GM19035 (cell line): Measurements from ENCODE around the gene AGAP4.
"Not testable (repeated sequence)": the region's sequence is repeated elsewhere in the genome, so short reads cannot be mapped to it uniquely, and the experiment has no call there.

Experiments used
- ATAC-seq: cut with Tn5 transposase; IDR thresholded peaks from one replicate; pipeline ENCODE4 v1.9.1; 2021; ENCODE audit not compliant: unreplicated experiment

AGAP4 gene

GRCh38 chr10:45790694-45791426 lies 56.4 kb downstream of the AGAP4 start:
- not testable (repeated sequence) for ATAC-seq

- not testable (repeated sequence) for ATAC-seq
These were observed 57.3 kb downstream of the AGAP4 start for GRCh38 chr10:45789991-45790390.

GRCh38 chr10:45787212-45787741 lies 60.0 kb downstream of the AGAP4 start:
- not testable (repeated sequence) for ATAC-seq

- not testable (repeated sequence) for ATAC-seq
These were observed 61.1 kb downstream of the AGAP4 start for GRCh38 chr10:45786217-45786616.
